Vagina (tissue), 2 donors: ENCODE results near the gene SYNPO2L.
"Not testable (repeated sequence)": the region's sequence is repeated elsewhere in the genome, so short reads cannot be mapped to it uniquely, and the experiment has no call there.

Experiments used
- CTCF ChIP-seq, 3 experiments: fragments of 450-650 bp in 2 of 3; fragments of 200-600 bp in 1 of 3; sonication (generic) in 1 of 3; IDR thresholded peaks; one replicate each; pipeline ENCODE4 v1.5.1; 2017 to 2019; ENCODE audit warnings: antibody characterized with exemption in 3 of 3, mild to moderate bottlenecking in 2 of 3, moderate library complexity in 2 of 3
- POLR2A ChIP-seq, 2 donors: fragments of 450-650 bp; IDR thresholded peaks; one replicate each; pipeline ENCODE4 v1.6.1; 2017; ENCODE audit warnings: antibody characterized with exemption in 2 of 2, mild to moderate bottlenecking in 2 of 2, moderate library complexity in 2 of 2

- not testable (repeated sequence) for TF ChIP-seq CTCF, POLR2A (IDR thresholded peaks at IDR 0.05)
Measured at GRCh38 chr10:73668378-73668777, 12.5 kb upstream of the SYNPO2L start.
